ENCODE data around the gene KMT2C. TPM values are rescaled to one million over a fixed set of nuclear protein-coding genes. Genes with fewer than 3 reads are reported as not detected.

The KMT2C gene
- total and polyA plus RNA-seq, 4 donors = 6.3 to 35.3 (median 19.3) TPM

GRCh38 chr7:152342796-152343195, 93.0 kb downstream of the KMT2C start:
- H3K4me1 ChIP-seq (ENCODE audit: control insufficient read depth in 4 of 4, insufficient read depth in 4 of 4, low read length in 3 of 4) = peaks cover 5 to 22% (median 15%) of the 10 kb centered on the region in 4 donors
- no peaks in the 10 kb centered on the region for H3K36me3 ChIP-seq (ENCODE audit: control insufficient read depth in 4 of 4, insufficient read depth in 3 of 4, low read depth in 1 of 4, low read length in 3 of 4)
- no peaks in the 10 kb centered on the region for H3K9me3 ChIP-seq (ENCODE audit: control insufficient read depth in 4 of 4, low read length in 3 of 4)
- H3K4me3 ChIP-seq (ENCODE audit: low read depth in 1 of 3, low read length in 3 of 3) = no peak overlapping the region
- TF ChIP-seq JUND (IDR thresholded peaks at IDR 0.05) (no peak), FOXA2 (IDR thresholded peaks at IDR 0.05) (no peak), SP1 (IDR thresholded peaks at IDR 0.05) (no peak), CTCF (IDR thresholded peaks at IDR 0.05; ENCODE audit: low read depth, low read length, missing input control) (no peak), HNF4G (IDR thresholded peaks at IDR 0.05) (no peak), FOXA1 (IDR thresholded peaks at IDR 0.05) (no peak), HNF4A (conservative IDR thresholded peaks at IDR 0.05) (no peak), ZBTB33 (IDR thresholded peaks at IDR 0.05) (no peak), NR2F2 (IDR thresholded peaks at IDR 0.05) (no peak), RXRA (IDR thresholded peaks at IDR 0.05) (no peak), MAX (IDR thresholded peaks at IDR 0.05) (no peak), EGR1 (IDR thresholded peaks at IDR 0.05; ENCODE audit: low read depth in 2 of 2) (no peak), GABPA (IDR thresholded peaks at IDR 0.05 in 1 of 2, conservative IDR thresholded peaks at IDR 0.05 in 1 of 2) (no peak), ATF3 (IDR thresholded peaks at IDR 0.05) (no peak), YY1 (IDR thresholded peaks at IDR 0.05) (no peak), REST (IDR thresholded peaks at IDR 0.05) (no peak), RAD21 (IDR thresholded peaks at IDR 0.05) (no peak), TAF1 (conservative IDR thresholded peaks at IDR 0.05) (no peak)
- no peak for DNase-seq (ENCODE audit: low spot score)
- no peak overlapping the region for H3K9ac ChIP-seq (ENCODE audit: low read depth in 1 of 2, low read length in 2 of 2)
- no peaks in the 10 kb centered on the region for H3K27me3 ChIP-seq (ENCODE audit: control insufficient read depth in 4 of 4, insufficient read depth in 4 of 4, low read length in 3 of 4)
- no peak overlapping the region for H3K27ac ChIP-seq (ENCODE audit: low read depth in 1 of 2, low read length in 2 of 2)
- 95% methylated on average over 2 of the region's 2 CpGs for WGBS

Data from liver (tissue), 9 donors.